Endothelial cell of umbilical vein (primary cell): ENCODE data around the gene CEP128. TPM values are rescaled to one million over a fixed set of nuclear protein-coding genes. Genes with fewer than 3 reads are reported as not detected.

Source experiments
- BruUV-seq: library from RNA; stranded (reverse); fragments of 400-500 nt; replicated peaks from 2 replicates; lab custom pipeline; 2021; lab: Mats Ljungman, UMichigan
- CTCF ChIA-PET: fragments of 300-600, 350-600 bp; sonication (Branson Sonifier 250); formaldehyde crosslinking; loops from one replicate; lab custom pipeline; 2021; ENCODE audit warnings: antibody characterized with exemption, inconsistent platforms; lab: Charles Lee
- POLR2A ChIA-PET: fragments of 300-600, 350-600 bp; sonication (Branson Sonifier 250); formaldehyde crosslinking; loops from one replicate; lab custom pipeline; 2021; ENCODE audit warnings: antibody characterized with exemption, inconsistent platforms; lab: Charles Lee
- DNase-seq: peaks from one replicate; pipeline ENCODE4 v3.0.0-alpha.2; 2011; ENCODE audit warnings: low read depth, low spot score
- FAIRE-seq: peaks from 2 replicates; lab custom pipeline; 2011; peaks lifted over from hg19 to GRCh38; lab: Jason Lieb, UNC
- H2AFZ ChIP-seq: 2 replicates; pipeline ENCODE4 v1.6.0; 2012; ENCODE audit warnings: low read depth, low read length, control low read depth, inconsistent platforms
- H3K27ac ChIP-seq: 2 replicates; pipeline ENCODE4 v1.5.1; 2011; ENCODE audit warnings: low read depth, mild to moderate bottlenecking, control low read depth, low read length, moderate library complexity; ENCODE audit not compliant: insufficient read depth
- H3K27me3 ChIP-seq, 2 experiments: 2 replicates each; pipeline versions ENCODE4 v1.6.0 to v1.6.1; 2011; ENCODE audit warnings: low read length in 2 of 2, mixed read lengths in 1 of 2; ENCODE audit not compliant: control insufficient read depth in 2 of 2, insufficient read depth in 2 of 2
- H3K36me3 ChIP-seq, 2 experiments: 2 replicates in 1 of 2; 3 replicates in 1 of 2; pipeline ENCODE4 v1.5.1; 2011; ENCODE audit warnings: low read length in 2 of 2, mild to moderate bottlenecking in 1 of 2, moderate library complexity in 1 of 2; ENCODE audit not compliant: control insufficient read depth in 2 of 2, insufficient read depth in 2 of 2; ENCODE audit errors: extremely low read depth in 1 of 2
- H3K4me1 ChIP-seq: 3 replicates; pipeline ENCODE4 v1.5.1; 2011; ENCODE audit warnings: mild to moderate bottlenecking, low read length; ENCODE audit not compliant: control insufficient read depth, insufficient read depth; ENCODE audit errors: extremely low read depth
- H3K4me2 ChIP-seq: 2 replicates; pipeline ENCODE4 v1.6.1; 2011; ENCODE audit warnings: low read length, control low read depth, mixed read lengths; ENCODE audit not compliant: insufficient read depth
- H3K4me3 ChIP-seq, 3 experiments: fragments of 200-600 bp in 1 of 3; sonication (generic), shearing (Covaris generic) in 1 of 3; replicated peaks in 1 of 3; 2 replicates each; pipeline ENCODE4 v1.5.1; 2011 to 2016; ENCODE audit warnings: control low read depth in 3 of 3, low read length in 3 of 3, mild to moderate bottlenecking in 2 of 3, inconsistent platforms in 1 of 3, low read depth in 1 of 3, moderate library complexity in 1 of 3; ENCODE audit not compliant: insufficient read depth in 1 of 3
- H3K79me2 ChIP-seq: 2 replicates; pipeline ENCODE4 v1.6.0; 2012; ENCODE audit warnings: low read length, inconsistent platforms; ENCODE audit not compliant: control insufficient read depth, insufficient read depth
- H3K9ac ChIP-seq: replicated peaks from 2 replicates; pipeline ENCODE3; 2011; ENCODE audit warnings: low read length, control low read depth; ENCODE audit not compliant: insufficient read depth; ENCODE audit errors: extremely low read depth
- H3K9me1 ChIP-seq: replicated peaks from 3 replicates; pipeline ENCODE4 v1.6.0; 2011; ENCODE audit warnings: mild to moderate bottlenecking, low read length; ENCODE audit not compliant: control insufficient read depth, insufficient read depth; ENCODE audit errors: extremely low read depth
- H3K9me3 ChIP-seq: replicated peaks from 2 replicates; pipeline ENCODE4 v1.5.1; 2012; ENCODE audit warnings: low read length, inconsistent platforms; ENCODE audit not compliant: control insufficient read depth, insufficient read depth
- H4K20me1 ChIP-seq: replicated peaks from 2 replicates; pipeline ENCODE3; 2011; ENCODE audit warnings: mild to moderate bottlenecking, low read length; ENCODE audit not compliant: control insufficient read depth, insufficient read depth; ENCODE audit errors: extremely low read depth
- CTCF ChIP-seq, 2 donors: IDR thresholded peaks; 1 replicate in 1 of 2; 2 replicates in 1 of 2; pipeline ENCODE4 v1.5.1; 2011; ENCODE audit warnings: low read length in 2 of 2, mild to moderate bottlenecking in 2 of 2, moderate library complexity in 2 of 2, control low read depth in 1 of 2, inconsistent platforms in 1 of 2, low read depth in 1 of 2; ENCODE audit not compliant: insufficient read depth in 1 of 2; ENCODE audit errors: extremely low read depth in 1 of 2
- EZH2 ChIP-seq: IDR thresholded peaks from 2 replicates; pipeline ENCODE4 v1.6.1; 2012; ENCODE audit warnings: borderline replicate concordance, low read depth, mild to moderate bottlenecking, moderate library complexity, low read length, inconsistent platforms; ENCODE audit not compliant: severe bottlenecking
- FOS ChIP-seq: IDR thresholded peaks from 2 replicates; pipeline ENCODE4 v1.6.1; 2011; ENCODE audit warnings: mild to moderate bottlenecking, low read length, moderate library complexity, borderline replicate concordance; ENCODE audit not compliant: insufficient read depth
- GATA2 ChIP-seq: IDR thresholded peaks from 2 replicates; pipeline ENCODE4 v1.7.0; 2011; ENCODE audit warnings: low read depth, mild to moderate bottlenecking, moderate library complexity, mixed read lengths, low read length; ENCODE audit not compliant: insufficient read length, insufficient read depth
- JUN ChIP-seq: IDR thresholded peaks from 2 replicates; pipeline ENCODE4 v1.6.1; 2011; ENCODE audit warnings: borderline replicate concordance, low read depth; ENCODE audit not compliant: insufficient read length, insufficient read depth
- MAX ChIP-seq: IDR thresholded peaks from 2 replicates; pipeline ENCODE4 v1.6.1; 2011; ENCODE audit not compliant: insufficient read depth, insufficient read length
- MYC ChIP-seq: IDR thresholded peaks from one replicate; pipeline ENCODE4 v1.6.1; 2011; ENCODE audit warnings: mild to moderate bottlenecking, low read depth, low read length
- POLR2A ChIP-seq: IDR thresholded peaks from 2 replicates; pipeline ENCODE4 v1.6.1; 2012; ENCODE audit warnings: low read depth, mild to moderate bottlenecking, control low read depth, low read length
- POLR2AphosphoS5 ChIP-seq: IDR thresholded peaks from 2 replicates; pipeline ENCODE4 v1.6.1; 2012; ENCODE audit warnings: low read depth, mild to moderate bottlenecking, control low read depth, low read length, moderate library complexity; ENCODE audit not compliant: insufficient read depth
- dilution Hi-C: fragments of 300-500 bp; cut with MboI; formaldehyde crosslinking; loops from one replicate; pipeline ENCODE4 v1.15.0; 2019; ENCODE audit warnings: low sequenced_read_pairs; ENCODE audit not compliant: extremely low pct_ligation_motif_present
- intact Hi-C: fragments of 100-400 bp; cut with micrococcal nuclease; formaldehyde crosslinking; loops from one replicate; pipeline ENCODE4 v1.10.0; 2022
- polyA plus RNA-seq, 4 experiments: library from polyadenylated mRNA; depleted of rRNA in 3 of 4; stranded (reverse) in 3 of 4; unstranded in 1 of 4; fragments of >200 nt; gene quantifications; 2 replicates each; pipeline versions ENCODE4 v1.2.1 to v1.2.3, GENCODE V29; 2011 to 2012; ENCODE audit warnings: missing spikeins in 1 of 4
- total RNA-seq: library from RNA; stranded (reverse); gene quantifications from 2 replicates; pipeline ENCODE4 v1.2.3, GENCODE V29; 2021

CEP128 gene
- total and polyA plus RNA-seq, 2 donors (not counting 3 experiments of a cell fraction or from before 2014, with no cell fraction given) = 0.91 to 23.7 TPM

DNA sequence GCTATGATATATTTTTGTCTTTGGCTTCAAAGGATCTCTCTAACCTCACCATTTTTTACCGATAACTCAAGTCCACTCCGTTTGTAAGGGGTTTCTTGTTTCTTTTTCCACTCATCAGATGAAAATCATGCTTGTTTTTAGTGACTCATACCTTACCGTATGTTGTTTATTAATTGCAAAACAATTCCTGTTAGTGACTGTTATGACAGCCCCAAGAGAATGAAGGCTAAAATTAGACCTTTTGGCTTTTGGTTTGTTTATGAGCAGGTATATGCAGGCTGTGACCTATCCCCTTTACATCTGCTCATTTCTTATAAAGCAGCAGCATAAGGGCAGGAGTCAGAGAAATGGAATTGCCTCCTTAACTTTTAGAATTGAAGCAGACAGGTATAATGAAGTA lies 319.8 kb downstream of the CEP128 start:
- Histone ChIP-seq H3K4me3 (no peak overlapping the region), H3K27me3 (no peaks in the 10 kb centered on the region), H3K36me3 (no peaks in the 10 kb centered on the region), H3K4me2 (peak overlapping the region; percentile 7), H3K9me1 (no peaks in the 10 kb centered on the region), H3K27ac (no peak overlapping the region), H2AFZ (no peak overlapping the region), H3K79me2 (no peaks in the 10 kb centered on the region), H4K20me1 (no peaks in the 10 kb centered on the region), H3K9me3 (no peaks in the 10 kb centered on the region), H3K4me1 (peaks cover 6% of the 10 kb centered on the region), H3K9ac (no peak overlapping the region)
- FAIRE-seq (peak; percentile 67), DNase-seq (peak; percentile 71)
- dilution Hi-C loops = no loop called here
- ChIA-PET CTCF (interaction anchor here (0.7 to 1.1 kb wide), 2 partner anchors 8 to 12 kb away, joined by 3 read pairs; no protein-coding TSS in a partner anchor), POLR2A (no interaction called here)
- TF ChIP-seq JUN (peak; percentile 77), MAX (no peak), EZH2 (no peak), FOS (peak; percentile 9)
- BruUV-seq = no TSS peak
- intact Hi-C loops = loop anchor here (1.0 kb wide), 1 partner anchor 17 kb away; no protein-coding TSS in a partner anchor

GRCh38 chr14:80620434-80620833 lies 321.1 kb downstream of the CEP128 start:
- Histone ChIP-seq H2AFZ (no peak overlapping the region), H4K20me1 (no peaks in the 10 kb centered on the region), H3K4me3 (no peak overlapping the region), H3K9me3 (no peaks in the 10 kb centered on the region), H3K36me3 (no peaks in the 10 kb centered on the region), H3K79me2 (no peaks in the 10 kb centered on the region), H3K9ac (no peak overlapping the region), H3K27me3 (no peaks in the 10 kb centered on the region), H3K27ac (no peak overlapping the region), H3K4me1 (peaks cover 6% of the 10 kb centered on the region), H3K9me1 (no peaks in the 10 kb centered on the region), H3K4me2 (no peak overlapping the region)
- CTCF ChIA-PET = no interaction called here
- intact Hi-C loops = loop anchor here (1.0 kb wide), 1 partner anchor 46 kb away; no protein-coding TSS in a partner anchor
- dilution Hi-C loops = no loop called here
- FAIRE-seq = no peak
- TF ChIP-seq GATA2 = no peak
- TF ChIP-seq EZH2 = no peak
- no peak for TF ChIP-seq MYC
- TF ChIP-seq MAX = no peak
- TF ChIP-seq POLR2A = no peak
- no peak for TF ChIP-seq POLR2AphosphoS5
- TF ChIP-seq CTCF (IDR thresholded peaks at IDR 0.05; ENCODE audit: extremely low read depth in 1 of 2, insufficient read depth in 1 of 2, low read depth in 1 of 2, low read length in 2 of 2) = no peak
- no peak for TF ChIP-seq JUN
- no peak for TF ChIP-seq FOS
- POLR2A ChIA-PET = no interaction called here
- no TSS peak for BruUV-seq
- no peak for DNase-seq
